MM.1S (cell line): ENCODE measurements around the gene RAB4B.

Source experiments
- EZH2 ChIP-seq: fragments of 300-600 bp; sonication (generic); optimal IDR thresholded peaks from 2 replicates; pipeline ENCODE3; 2017; ENCODE audit warnings: low read depth, mild to moderate bottlenecking, antibody characterized with exemption, low read length, mixed read lengths
- EZH2phosphoT487 ChIP-seq: fragments of 300-600 bp; sonication (generic); IDR thresholded peaks from 2 replicates; pipeline ENCODE4 v1.6.1; 2018; ENCODE audit warnings: antibody characterized with exemption, low read length
- TF ChIP-seq, protein P1 (sequence below): fragments of 300-600 bp; sonication (generic); IDR thresholded peaks from 2 replicates; pipeline ENCODE4 v1.5.1; 2016; ENCODE audit warnings: antibody characterized with exemption, low read length, mixed read lengths

DNA sequence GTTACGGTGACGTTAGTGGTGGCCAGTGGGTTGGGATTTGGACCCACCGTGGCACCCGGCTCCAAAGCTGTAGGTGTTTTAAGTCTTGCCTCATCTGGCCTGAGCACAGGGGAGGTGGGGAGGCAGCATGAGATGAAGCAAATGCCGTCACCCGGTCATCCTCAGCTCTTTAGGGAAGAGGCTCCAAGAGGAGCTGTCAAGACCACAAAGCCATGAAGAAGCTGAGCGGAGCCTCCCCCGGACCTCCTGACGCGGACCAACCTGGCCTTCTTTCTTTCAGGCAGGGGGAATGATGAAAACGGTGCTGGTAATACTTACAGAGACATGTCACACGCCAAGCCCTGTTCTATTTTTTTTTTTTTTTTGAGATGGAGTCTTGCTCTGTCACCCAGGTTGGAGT is 35.2 kb upstream of the RAB4B start:
- TF ChIP-seq EZH2phosphoT487: no peak
- TF ChIP-seq, protein P1, sequence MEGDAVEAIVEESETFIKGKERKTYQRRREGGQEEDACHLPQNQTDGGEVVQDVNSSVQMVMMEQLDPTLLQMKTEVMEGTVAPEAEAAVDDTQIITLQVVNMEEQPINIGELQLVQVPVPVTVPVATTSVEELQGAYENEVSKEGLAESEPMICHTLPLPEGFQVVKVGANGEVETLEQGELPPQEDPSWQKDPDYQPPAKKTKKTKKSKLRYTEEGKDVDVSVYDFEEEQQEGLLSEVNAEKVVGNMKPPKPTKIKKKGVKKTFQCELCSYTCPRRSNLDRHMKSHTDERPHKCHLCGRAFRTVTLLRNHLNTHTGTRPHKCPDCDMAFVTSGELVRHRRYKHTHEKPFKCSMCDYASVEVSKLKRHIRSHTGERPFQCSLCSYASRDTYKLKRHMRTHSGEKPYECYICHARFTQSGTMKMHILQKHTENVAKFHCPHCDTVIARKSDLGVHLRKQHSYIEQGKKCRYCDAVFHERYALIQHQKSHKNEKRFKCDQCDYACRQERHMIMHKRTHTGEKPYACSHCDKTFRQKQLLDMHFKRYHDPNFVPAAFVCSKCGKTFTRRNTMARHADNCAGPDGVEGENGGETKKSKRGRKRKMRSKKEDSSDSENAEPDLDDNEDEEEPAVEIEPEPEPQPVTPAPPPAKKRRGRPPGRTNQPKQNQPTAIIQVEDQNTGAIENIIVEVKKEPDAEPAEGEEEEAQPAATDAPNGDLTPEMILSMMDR: no peak
- no peak for TF ChIP-seq EZH2
